ENCODE results near the gene PDRG1.
"Not testable (repeated sequence)": the region's sequence is repeated elsewhere in the genome, so short reads cannot be mapped to it uniquely, and the experiment has no call there.

PDRG1 gene

DNA sequence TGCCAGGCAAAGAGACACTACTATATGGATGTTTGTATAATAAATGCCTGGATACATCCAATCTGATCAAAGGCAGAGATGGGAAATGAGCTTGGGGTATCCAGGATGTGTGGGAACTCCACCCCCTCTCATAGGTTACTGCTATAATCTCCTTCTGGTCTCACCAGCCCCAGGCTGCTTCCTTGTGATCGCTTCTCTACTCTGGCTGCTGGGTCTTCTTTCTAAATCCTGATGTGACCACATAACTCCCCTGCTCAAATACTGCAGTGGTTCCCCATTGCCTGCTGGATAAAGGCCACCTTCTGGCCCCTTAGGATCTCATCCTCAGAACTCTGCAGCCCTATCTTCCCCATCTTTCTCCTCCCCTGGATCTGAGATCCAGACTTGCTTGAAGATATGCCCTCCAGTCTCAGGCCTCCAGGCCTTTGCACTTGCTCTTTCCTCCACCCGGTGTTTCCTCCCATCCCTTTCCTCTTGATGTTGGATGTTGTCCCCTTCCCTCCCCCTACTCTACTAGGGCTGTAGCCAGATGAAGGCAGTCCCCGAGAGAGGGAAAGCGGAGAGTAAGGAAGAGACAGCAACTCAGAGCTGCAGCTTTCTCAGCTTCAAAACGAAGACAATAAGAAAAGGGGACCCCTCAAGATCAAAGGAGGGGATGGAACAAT, 15.3 kb upstream of the PDRG1 start:
- DNase-seq (ENCODE audit: low spot score): no peak

DNA sequence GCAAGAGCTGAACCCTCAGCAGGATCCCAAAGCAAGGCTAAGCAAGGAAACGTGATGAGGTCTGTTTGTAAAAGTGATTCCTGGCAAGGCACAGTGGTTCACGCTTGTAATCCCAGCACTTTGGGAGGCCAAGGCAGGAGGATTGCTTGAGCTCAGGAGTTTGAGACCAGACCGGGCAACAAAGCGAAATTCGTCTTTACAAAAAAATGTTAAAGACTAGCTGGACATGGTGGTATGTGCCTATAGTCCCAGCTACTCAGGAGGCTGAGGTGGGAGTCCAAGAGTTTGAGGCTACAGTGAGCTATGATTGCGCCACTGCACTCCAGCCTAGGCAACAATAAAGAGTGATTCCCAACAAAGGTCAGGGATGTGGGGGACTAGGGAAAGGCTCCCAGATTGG, 12.0 kb upstream of the PDRG1 start:
- DNase-seq (ENCODE audit: low spot score): no peak

DNA sequence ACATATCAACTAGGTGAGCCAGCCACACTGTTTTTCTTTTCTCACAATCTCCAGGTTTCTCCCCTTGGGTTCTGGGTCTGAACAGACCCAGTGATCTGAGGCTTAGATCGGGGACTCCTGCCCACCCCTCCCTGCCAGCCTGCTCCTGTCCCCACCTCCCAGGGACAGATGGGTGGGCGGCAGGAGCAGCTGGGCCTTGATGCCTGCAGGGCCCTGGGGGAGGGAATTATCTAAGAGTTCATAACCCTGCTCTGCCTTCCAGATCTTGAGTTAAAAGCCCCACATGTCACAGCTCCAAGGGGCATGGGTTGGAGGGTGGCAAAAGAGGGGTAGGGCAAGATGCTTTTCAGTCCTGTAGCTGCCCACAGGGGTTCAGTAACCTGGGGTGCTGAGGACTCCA, 10.9 kb upstream of the PDRG1 start:
- DNase-seq (ENCODE audit: low spot score): no peak

DNA sequence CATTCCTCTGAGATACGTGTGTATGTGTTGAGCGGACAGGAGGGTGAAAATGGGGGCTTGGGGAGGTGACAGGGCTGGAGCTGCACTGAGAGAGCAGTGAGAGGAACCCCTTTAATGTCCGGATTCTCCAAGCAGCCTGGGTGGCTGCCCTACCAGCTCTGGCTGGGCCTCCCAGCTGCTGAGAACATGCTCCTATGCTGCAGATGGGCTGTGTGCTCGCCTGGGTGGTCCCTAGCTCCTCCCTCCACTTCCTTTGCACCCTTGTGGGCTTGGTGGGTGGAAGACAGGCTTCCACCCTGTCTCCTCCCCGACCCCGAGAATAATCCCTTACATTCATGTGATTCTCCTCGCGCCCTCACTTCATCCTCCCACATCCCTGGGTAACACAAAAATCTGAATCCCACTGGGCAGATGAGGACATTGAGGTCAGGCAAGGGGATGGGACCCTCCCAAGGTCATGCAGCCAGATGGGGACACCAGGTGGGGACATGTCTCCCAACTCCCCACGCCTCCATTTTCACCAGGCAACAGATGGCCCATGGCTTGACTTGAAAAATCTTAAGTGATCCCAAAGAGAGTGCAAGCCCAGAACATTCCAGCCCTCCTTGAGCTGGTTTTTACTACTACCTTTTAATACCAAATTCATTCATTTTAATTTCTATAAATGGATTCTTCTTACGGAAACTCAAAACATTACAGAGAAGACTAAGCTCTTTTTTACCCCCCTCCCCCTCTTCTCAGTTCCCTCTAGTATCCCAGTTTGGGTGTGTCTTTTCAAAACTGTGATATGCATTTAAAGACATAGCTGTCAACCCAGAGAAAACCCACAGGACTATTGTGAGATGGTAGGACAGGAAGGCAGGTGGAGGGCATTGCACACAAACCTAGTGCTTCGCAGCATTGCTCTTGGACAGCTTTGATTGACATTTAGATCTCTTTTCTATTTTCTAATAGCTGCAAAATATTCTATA, 5.0 kb upstream of the PDRG1 start:
- no peak for DNase-seq (ENCODE audit: low spot score)

DNA sequence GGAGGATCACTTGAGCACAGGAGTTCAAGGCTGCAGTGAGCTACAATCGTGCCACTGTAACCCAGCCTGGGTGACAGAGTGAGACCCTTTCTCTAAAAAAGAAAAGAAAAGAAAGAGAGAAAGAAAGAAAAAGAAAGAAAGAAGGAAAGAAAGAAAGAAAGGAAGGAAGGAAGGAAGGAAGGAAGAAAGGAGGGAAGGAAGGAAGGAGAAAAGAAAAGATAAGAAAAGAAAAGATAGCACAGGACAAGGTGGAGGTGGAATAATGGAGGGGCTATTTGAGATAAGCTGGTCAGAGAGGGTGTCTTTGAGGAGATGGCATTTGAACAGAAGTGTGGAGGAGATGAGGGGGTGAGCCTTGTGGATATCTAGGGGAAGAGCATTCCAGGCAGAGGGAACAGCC, 2.7 kb upstream of the PDRG1 start:
- DNase-seq (ENCODE audit: low spot score): no peak

DNA sequence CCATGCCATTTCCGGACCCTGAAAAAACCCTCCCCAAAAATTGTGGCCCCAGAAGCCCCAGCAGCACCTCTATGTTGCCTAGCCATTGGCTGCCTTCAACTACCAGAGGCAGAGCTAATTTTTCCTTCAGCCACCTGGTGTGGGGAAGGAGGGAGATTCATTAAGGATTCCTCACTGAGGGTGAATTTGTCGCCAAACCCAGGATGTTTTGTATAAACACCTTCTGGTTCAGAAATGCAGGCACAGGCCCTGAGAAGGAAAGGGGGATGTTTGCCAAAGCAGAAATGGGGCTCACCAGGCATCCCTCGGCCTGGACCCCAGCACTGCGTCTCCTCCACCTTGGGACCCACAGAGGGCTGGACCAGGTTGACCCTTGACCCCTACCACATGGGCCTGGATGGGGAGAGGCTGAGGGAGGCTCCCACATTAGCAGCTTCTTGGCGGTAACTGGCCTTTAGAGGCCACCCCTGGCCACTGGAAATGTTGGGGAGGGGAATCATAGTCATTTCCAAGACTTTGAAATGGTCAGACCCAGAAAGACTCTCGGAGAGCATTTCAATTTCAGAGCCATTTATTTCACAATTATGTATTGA, 1.8 kb upstream of the PDRG1 start:
- DNase-seq (ENCODE audit: low spot score): no peak

DNA sequence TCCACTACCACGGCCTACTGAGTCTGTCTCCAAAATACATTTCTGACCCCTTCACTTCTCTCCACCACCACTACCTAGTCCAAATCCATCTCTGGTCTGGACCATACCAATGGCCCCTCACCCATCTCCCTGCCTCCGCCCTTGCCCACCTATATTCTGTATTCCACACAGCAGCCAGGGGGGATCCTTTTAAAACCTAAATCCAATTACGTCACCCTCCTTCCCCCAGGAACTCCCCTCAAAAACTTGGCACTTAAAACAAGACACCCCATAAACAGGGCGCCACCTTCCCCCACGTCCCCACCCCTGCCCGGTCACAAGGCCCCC, 680 bp downstream of the PDRG1 start:
- no peak for DNase-seq (ENCODE audit: low spot score)

DNA sequence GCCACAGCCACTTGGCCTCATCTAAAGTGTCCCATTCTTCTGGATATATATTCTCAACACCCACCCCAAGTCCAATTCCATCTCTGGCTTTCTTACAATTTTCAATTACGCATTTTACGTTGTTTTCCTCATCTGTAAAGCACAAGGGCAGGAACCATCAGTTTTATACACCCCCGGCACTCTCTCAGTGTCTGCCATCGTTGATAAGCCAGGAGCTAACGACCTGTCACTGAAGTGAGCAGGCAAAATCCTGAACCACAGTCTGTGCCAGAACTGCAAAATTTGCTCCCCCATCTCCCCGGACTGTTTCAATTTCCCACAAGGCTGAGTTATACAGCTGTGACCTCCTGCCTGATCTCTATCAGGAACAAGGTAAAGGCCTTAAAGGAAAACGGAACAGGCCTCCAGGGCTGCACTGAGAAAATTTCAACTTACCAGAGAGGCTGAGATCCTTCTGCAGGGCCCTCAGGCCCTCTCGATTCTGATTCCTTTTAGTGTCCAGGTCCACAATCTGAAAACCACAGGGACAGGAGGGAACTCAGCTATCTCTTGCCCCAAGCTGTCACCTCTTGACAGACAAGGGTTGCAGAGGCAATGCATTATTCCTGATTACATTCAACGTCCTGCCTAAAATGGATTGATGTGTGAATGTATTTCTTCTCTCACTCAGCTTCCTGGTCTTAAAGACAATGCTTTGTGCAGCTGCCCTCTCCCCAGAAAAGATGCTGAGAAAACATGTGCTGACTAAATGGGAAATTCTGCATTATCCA, 1.8 kb downstream of the PDRG1 start:
- no peak for DNase-seq (ENCODE audit: low spot score)

DNA sequence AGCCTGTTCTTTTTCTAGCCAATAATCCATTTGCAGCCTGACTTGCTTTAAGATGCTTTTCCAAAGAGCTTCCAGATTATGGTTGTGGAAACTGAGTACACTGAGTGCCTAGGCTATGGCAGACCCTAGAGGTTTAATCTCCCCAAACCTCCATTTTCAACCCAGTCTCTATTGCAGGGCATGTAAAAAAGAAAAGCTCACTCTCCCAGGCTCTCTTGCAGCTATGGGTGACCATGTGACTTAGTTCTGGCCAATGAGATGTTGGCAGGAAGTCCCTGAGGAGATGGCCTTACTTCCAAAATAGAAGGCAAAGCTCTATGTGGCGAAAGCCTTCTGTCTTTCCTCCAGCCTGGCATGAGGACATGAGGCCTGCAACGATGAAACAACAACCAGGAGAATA, 3.8 kb downstream of the PDRG1 start:
- DNase-seq (ENCODE audit: low spot score): no peak

DNA sequence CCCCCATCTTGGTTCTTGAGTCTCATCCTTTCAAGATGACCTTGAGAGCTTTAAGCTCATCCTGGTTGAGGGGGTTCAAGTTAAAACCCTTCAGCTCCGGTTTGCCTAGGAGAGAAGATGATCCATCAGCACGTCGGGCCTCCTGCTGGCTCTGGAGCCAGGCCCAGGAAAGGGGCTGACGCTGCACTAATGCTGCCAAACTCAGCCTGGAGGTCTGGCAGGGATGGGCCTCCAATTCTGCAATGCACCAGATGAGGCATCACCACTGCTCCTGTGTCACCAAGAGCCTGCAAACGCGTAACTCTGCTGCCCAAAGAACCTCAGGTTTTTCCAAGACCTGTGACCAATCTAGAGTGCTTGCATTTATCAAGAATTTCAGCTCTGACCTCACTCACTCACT, 6.1 kb downstream of the PDRG1 start:
- no peak for DNase-seq (ENCODE audit: low spot score)

DNA sequence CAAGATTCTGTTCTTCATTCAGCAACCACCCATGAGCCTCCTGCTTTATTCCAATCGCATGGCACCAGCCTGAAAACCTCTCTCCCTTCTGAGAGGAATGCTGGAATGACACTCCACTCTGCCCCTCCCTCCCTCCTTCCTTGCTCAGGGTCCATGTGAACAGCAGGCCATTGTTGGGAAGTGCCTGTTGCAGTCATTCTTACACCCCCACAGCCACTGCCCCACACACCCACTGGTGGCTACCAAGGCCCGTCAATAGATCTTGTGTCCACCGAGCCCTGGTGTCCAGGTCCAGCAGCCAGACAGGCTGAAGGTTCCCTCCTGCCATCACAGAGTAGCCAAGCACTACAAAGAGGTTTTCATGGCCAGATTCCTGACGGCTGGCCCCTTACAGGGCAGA, 6.5 kb downstream of the PDRG1 start:
- no peak for DNase-seq (ENCODE audit: low spot score)

DNA sequence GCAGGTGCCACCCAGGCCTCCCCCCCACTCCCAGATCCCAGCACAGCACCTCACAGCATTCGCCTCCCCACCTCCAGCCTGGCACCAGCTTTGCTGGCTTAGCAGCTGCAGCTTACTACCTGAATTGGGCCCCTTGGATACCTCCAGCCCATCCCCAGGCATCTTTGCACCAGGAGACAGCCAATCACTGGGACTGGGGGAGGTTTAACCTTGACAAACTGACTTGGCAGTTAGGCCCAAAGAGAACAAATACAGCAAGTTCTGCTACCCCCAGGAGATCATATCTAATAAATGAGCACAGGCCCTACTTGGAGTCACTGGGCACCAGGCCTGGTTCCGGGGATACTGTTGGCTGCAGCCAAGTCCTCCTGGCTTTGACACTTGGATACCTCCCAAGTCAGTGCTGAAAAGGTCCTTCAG, 8.8 kb downstream of the PDRG1 start:
- DNase-seq (ENCODE audit: low spot score): no peak

DNA sequence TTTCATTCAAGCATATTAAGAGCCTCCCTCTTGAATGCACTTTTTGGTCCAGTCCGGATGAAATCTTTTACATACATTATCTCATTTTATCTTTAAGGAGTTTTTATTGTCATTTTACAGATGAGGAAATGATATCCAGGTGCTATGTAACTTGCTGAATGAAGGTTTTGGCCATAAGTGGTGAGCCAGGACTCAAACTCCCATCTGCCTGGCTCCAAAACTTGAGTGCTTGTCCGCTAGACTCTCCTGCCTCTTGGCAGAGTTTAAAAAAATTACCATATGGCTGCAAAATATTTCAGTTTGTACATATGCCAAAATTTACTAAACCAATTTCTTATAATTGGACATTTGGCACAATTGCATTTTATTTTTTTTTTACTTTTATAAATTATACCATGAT, 12.2 kb downstream of the PDRG1 start:
- no peak for DNase-seq (ENCODE audit: low spot score)

DNA sequence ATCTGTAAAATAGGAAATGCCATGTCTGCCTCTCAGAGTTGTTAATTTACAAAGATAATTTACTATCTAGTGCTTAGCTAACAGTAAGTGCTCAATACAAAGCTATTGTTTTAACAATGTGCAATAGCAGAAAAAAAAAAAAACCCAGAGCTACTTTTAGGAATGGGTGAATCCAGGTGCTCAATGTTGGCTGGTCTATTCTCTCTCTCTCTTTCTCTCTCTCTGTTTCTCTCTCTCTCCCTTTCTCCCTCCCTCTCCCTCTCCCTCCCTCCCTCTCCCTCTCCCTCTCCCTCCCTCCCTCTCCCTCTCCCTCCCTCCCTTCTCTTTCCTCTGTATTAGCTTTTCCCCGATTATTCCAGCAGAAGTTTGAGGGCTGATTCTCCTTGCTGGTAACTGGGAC, 14.0 kb downstream of the PDRG1 start:
- DNase-seq (ENCODE audit: low spot score): no peak

DNA sequence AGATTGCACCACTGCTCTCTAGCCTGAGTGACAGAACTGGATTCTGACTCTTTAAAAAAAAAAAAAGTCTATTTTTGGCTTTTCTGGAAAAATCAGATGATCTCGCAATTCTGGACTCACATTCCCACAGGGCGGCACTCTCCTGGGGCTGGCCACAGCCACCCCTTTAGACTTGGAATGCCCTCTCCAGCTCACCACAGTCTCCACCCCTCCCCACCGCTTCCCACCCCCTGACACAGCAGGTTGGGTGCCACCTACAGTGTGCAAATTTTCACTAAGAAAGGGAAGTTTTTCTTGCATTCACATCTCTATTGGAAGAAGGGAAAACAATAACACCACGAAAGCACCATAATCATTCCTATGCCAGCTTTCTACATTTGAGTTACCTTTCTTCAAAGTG, 15.4 kb downstream of the PDRG1 start:
- DNase-seq (ENCODE audit: low spot score): no peak

DNA sequence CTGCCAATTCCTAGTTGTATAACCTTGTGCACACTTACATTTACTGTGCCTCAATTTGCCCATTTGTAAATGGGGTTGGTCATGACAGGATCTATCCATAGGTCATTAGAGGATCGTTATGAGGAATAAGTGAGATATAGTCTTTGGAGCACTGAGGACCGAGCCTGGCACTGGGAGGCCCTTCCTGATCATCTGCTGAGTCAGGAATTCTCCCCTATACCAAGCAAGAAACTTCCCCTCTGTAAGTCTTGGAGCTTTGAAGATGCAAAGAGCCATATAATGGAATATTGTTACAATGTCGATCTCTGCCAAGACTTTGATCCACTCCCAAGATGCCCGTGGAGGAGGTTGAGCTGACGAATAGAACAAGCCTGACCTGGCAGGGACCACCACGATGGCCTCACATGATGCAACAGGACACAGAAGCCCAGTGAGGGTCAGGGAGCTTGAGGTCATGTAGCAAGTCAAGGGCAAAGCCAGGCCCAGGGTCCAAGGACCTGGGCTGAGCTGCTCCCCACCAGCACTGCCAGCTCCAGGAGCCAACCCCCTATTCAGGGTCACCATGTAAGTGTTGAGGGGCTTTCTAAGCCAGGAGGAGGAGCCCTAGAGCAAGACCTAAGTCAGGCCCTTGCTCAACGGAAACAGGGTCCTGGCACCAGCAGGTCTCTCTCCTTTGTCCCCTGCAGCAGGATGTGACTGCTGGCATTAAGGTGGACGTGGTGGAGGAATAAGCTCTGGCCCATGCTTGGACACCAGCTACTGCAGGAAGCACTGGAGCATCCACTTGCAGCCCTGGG, 16.7 kb downstream of the PDRG1 start:
- no peak for DNase-seq (ENCODE audit: low spot score)

DNA sequence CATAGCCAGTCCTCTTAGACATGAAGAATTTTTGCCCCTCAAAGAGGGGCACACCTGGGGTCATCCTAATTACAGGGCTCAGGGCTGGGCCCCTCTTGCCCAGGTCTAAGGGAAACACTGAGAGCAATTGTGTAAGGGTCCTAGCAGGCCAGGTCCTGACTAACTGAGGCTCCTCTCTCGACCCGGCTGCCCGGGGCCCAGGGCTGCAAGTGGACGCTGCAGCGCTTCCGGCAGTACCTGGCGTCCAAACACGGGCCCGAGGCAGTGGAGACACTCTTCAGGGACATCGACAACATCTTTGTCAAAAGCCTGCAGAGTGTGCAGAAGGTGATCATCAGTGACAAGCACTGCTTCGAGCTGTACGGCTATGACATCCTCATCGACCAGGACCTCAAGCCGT, 17.4 kb downstream of the PDRG1 start:
- DNase-seq (ENCODE audit: low spot score): no peak

DNA sequence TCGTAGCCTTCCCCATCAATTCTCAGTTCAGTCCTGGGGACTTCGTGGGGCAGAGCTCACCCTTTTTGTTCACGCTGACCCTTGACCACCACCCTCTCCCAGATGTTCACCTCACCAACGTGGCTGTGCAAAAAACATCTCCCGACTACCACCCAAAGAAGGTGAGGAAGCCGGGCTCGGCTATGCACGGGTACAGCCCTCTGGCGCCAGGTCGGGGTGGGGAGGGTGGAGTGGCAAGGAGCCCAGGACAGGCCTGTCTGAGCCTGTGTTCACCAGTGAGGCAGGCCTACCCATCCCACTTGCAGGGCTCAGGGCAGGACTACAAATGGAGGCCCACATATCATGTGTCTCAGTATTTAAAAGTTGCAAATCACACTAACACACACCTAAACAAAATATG, 18.1 kb downstream of the PDRG1 start:
- no peak for DNase-seq (ENCODE audit: low spot score)

DNA sequence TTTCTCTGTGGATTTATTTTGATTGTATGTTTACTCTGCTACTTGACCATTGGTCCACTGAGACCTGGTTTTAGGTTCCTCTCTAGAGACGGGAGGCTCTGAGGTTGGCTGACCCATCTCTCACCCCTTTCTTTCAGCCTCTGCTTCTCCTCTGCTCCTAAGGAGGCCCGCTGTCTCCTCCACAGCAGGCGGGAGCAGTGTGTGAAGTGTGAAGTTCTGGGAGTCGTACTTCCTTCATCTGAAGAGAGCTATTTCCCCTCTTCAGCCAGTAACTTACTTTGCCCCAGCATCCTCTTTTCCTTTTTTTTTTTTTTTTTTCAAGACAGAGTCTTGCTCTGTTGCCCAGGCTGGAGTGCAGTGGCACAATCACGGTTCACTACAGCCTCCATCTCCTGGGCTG, 21.1 kb downstream of the PDRG1 start:
- no peak for DNase-seq (ENCODE audit: low spot score)

DNA sequence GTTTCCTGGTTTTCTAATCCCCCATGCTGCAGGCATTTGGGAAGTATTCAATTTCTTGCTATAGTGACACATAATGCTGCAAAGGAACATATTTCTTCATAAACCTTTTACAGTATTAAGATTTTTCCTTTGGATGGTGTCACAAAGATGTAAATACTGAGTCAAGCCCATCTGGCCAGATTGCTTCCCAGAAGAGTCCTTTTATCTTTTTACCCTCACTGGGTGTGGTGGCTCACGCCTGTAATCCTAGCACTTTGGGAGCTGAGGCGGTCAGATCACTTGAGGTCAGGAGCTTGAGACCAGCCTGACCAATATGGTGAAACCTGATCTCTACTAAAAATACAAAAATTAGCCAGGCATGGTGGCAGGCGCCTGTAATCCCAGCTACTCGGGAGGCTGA, 22.2 kb downstream of the PDRG1 start:
- not testable (repeated sequence) for DNase-seq (ENCODE audit: low spot score)

DNA sequence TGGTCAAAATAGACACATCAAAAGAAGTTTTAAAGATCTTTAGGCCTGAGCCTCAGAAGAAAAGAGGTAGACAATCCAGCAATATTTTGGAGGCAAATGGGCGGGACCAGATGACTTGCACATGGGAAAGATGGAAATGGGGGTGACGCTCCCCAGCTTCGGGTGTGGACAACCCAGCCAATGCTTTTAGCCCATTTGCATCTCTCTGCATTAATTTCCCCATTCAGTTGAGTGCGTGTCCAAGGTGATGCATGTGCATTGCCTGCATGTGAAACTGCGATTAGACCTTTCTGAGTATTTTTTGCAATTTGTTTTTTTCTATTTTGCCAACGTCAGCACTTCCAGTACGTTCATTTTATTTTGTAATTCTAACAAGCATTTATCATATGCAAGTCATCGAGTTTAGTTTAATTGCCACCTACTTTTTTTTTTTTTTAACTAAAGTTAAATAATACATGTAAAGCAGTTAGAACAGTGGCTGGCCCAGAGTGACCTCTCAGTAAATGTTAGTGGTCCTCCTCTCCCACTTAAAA, 24.2 kb downstream of the PDRG1 start:
- no peak for DNase-seq (ENCODE audit: low spot score)
